Measurements from ENCODE around the gene ARHGAP29.

ARHGAP29 gene, protein sequence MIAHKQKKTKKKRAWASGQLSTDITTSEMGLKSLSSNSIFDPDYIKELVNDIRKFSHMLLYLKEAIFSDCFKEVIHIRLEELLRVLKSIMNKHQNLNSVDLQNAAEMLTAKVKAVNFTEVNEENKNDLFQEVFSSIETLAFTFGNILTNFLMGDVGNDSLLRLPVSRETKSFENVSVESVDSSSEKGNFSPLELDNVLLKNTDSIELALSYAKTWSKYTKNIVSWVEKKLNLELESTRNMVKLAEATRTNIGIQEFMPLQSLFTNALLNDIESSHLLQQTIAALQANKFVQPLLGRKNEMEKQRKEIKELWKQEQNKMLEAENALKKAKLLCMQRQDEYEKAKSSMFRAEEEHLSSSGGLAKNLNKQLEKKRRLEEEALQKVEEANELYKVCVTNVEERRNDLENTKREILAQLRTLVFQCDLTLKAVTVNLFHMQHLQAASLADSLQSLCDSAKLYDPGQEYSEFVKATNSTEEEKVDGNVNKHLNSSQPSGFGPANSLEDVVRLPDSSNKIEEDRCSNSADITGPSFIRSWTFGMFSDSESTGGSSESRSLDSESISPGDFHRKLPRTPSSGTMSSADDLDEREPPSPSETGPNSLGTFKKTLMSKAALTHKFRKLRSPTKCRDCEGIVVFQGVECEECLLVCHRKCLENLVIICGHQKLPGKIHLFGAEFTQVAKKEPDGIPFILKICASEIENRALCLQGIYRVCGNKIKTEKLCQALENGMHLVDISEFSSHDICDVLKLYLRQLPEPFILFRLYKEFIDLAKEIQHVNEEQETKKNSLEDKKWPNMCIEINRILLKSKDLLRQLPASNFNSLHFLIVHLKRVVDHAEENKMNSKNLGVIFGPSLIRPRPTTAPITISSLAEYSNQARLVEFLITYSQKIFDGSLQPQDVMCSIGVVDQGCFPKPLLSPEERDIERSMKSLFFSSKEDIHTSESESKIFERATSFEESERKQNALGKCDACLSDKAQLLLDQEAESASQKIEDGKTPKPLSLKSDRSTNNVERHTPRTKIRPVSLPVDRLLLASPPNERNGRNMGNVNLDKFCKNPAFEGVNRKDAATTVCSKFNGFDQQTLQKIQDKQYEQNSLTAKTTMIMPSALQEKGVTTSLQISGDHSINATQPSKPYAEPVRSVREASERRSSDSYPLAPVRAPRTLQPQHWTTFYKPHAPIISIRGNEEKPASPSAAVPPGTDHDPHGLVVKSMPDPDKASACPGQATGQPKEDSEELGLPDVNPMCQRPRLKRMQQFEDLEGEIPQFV

GRCh38 chr1:94237291-94238226 lies at the start of gene ARHGAP29:
TSS of gene ARHGAP29 (minus strand) at chr1:94237584. CDS start at chr1:94231611, 5,973 bp downstream.
- DNase-seq = peak; percentile 87

- no peak for DNase-seq
Measured at GRCh38 chr1:94286864-94287437, 49.6 kb upstream of the ARHGAP29 start.

DNA sequence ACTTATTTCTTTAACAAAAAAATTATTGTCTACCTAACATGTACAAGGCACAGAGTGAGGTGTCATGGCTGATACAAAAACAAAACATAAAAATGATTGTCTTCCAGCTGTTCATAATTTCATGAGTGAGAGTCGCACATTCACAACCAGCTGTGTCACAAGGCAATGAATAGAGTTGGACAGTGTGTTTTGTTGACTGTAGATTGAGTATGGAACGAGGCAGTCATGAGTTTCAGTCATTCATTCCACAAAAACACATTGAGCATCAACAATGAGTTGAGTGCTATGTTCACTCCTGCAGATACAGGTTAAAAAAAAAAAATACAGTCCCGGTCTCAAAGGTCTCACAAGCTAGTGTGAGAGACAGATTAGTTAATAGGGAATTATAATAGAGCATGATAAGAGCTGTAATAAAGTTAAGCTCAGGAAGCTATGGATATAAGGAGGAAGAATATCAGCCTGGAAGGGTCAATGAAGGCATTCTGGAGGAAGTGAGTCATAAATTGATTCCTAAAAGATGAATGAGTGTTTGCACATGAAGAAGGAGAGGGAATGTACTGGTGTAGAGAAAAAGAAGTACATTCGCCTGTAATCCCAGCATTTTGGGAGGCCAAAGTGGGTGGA lies 47.8 kb upstream of the ARHGAP29 start:
- DNase-seq = no peak

DNA sequence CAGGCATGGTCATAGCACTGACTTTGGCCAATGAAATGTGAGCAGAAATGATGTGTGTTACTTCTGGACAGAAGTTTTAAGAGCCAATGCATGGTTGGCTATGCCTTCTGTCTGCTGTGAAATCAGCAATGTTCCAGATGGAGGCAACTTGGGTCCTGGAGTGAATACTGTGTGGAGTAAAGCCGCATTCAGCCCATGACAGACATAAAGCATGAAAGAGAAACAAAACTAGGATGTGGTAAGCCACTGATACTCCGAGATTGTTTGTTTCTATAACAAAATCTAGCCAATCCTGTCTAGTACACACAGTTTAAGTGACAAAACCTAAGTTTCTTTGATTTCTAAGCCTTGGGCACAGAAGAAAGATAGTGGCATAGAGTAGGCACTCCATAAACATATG lies 47.1 kb upstream of the ARHGAP29 start:
- DNase-seq = peak; percentile 38

GRCh38 chr1:94283462-94283861 lies 46.1 kb upstream of the ARHGAP29 start:
- no peak for DNase-seq

DNA sequence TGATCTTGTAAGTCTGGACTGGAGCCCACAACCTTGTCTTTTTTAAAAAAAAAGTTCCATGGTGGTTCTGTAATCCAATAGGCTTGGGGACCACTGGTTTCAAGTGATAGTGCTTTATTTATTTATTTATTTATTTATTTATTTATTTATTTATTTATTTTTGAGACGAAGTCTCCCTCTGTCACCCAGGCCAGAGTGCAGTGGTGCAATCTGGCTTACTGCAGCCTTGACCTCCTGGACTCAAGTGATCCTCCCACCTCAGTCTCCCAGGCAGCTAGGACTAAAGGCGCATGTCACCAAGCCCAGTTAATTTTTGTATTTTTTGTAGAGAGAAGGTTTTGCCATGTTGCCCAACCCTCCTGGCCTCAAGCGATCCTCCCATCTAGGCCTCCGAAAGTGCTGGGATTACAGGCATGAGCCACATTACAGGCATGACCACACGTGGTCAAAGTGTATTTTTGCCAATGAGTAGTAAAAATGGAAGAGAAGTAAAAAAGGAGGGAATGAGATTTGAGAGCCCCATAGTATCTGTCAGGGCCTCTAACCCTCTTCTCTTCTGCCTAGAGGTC lies 44.8 kb upstream of the ARHGAP29 start:
- no peak for DNase-seq

GRCh38 chr1:94281361-94282142 lies 44.2 kb upstream of the ARHGAP29 start:
- no peak for DNase-seq

- no peak for DNase-seq
Measured at GRCh38 chr1:94280541-94280940, 43.2 kb upstream of the ARHGAP29 start.

GRCh38 chr1:94279462-94279861 lies 42.1 kb upstream of the ARHGAP29 start:
- no peak for DNase-seq

- no peak for DNase-seq
Measured at GRCh38 chr1:94279038-94279437, 41.7 kb upstream of the ARHGAP29 start.

DNA sequence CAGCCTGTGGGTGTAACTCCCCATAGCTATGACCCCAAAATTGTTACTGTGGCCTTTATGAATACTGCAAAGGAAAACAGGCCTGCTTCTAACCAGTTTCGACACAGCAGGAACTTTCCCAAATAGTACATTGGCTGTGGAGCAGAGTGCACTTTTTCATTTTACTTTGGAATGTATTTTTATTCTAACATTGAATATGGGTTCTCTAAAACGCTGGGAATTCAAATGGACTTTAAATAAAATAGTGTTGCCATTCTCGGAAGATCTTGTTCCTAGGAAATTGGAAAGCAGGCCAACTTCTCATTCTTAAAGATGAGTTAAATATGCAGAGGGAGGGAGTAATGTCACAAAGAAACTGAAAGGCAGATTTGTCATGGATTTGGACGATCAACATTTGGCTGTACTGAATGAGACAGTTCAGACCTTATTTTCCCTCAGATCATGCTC lies 39.6 kb upstream of the ARHGAP29 start:
- no peak for DNase-seq

DNA sequence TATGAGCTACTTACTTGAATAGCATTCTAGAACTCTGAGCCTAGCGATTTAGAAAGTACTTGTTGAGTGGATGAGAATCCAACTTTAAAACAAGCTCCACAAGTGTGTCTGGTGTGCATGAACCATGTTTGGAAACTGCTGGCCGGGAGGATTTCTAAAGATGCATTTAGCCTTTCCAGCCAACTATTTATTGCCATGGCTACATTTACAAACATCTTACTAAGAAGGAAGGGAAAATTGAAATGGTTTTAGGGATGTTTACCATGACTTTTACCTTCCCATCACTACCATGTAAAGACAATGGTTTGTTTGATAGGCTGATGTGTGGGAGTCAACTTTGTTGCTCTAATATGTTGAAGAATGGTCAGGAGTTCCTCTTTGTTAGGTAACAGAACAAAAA lies 37.7 kb upstream of the ARHGAP29 start:
- DNase-seq = no peak

DNA sequence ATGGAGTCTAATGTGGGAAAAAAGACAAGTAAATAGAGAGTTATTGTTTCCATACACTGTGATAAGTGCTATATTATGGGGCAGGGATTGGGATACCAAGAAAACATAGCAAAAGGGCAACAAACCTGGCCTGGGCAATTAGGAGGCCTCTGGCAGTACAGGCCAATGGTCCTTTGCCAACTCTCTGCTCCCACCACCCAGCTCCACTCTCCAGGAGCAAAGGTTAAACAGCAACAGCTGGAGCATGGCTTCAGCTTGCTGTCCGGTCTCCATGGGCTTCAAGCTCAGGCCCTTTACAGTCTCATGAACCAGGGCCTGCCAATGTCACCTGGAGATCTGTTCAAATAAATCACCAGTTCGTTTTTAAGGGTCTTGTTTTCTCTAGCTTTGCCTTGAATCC lies 37.2 kb upstream of the ARHGAP29 start:
- no peak for DNase-seq

- DNase-seq = no peak
Measured at GRCh38 chr1:94273111-94273510, 35.7 kb upstream of the ARHGAP29 start.

- no peak for DNase-seq
Measured at GRCh38 chr1:94272388-94272787, 35.0 kb upstream of the ARHGAP29 start.

- DNase-seq = no peak
Measured at GRCh38 chr1:94271373-94271772, 34.0 kb upstream of the ARHGAP29 start.

DNA sequence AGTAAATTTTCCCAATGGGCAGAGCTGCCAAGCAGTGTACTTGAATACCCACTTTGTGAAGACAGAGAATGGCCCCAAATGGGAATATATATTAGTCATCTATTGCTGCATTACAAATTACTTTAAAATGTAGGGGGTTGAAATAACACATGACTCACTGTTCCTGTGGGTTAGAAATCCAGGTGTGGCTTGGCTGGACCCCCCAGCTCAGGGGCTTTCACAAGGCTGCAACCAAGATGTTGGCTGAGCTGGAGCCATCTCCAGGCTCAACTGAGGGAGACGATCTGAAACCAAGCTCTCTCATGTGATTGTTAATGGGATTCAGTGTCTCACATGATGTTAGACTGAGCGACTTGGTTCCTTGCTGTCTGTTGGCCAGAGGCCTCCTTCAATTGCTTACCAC lies 33.4 kb upstream of the ARHGAP29 start:
- no peak for DNase-seq

GRCh38 chr1:94269921-94270320 lies 32.5 kb upstream of the ARHGAP29 start:
- DNase-seq = no peak

GRCh38 chr1:94265906-94266305 lies 28.5 kb upstream of the ARHGAP29 start:
- DNase-seq = peak; percentile 25

GRCh38 chr1:94265011-94265422 lies 27.6 kb upstream of the ARHGAP29 start:
- peak; percentile 27 for DNase-seq
